Peyer's patch (tissue), 4 donors: ENCODE measurements around the gene TRPV5. TPM values are rescaled to one million over a fixed set of nuclear protein-coding genes. Genes with fewer than 3 reads are reported as not detected.

ENCODE experiments used
- DNase-seq, 3 donors: peaks; one replicate each; pipeline ENCODE4 v3.0.0-alpha.2; 2017 to 2019
- H3K27ac ChIP-seq, 4 donors: fragments of 200-600 bp; sonication (generic); one replicate each; pipeline ENCODE4 v1.5.1; 2016 to 2019
- H3K27me3 ChIP-seq, 2 donors: fragments of 200-600 bp; sonication (generic); one replicate each; pipeline ENCODE4 v1.5.1; 2019
- H3K36me3 ChIP-seq, 3 donors: fragments of 200-600 bp; sonication (generic); one replicate each; pipeline ENCODE4 v1.5.1; 2016 to 2019
- H3K4me1 ChIP-seq, 4 donors: fragments of 200-600 bp; sonication (generic); one replicate each; pipeline ENCODE4 v1.5.1; 2016 to 2019
- H3K4me3 ChIP-seq, 4 donors: fragments of 200-600 bp; sonication (generic); 1 replicate in 3 of 4; 2 replicates in 1 of 4; pipeline ENCODE4 v1.5.1; 2016 to 2019; ENCODE audit warnings: mild to moderate bottlenecking in 1 of 4
- H3K9me3 ChIP-seq, 4 donors: fragments of 200-600 bp; sonication (generic); one replicate each; pipeline ENCODE4 v1.5.1; 2016 to 2019; ENCODE audit warnings: mild to moderate bottlenecking in 1 of 4
- CTCF ChIP-seq, 6 experiments: fragments of 450-650 bp in 4 of 6; fragments of 200-600 bp in 2 of 6; sonication (generic) in 1 of 6; IDR thresholded peaks; one replicate each; pipeline ENCODE4 v1.5.1; 2017 to 2019; ENCODE audit warnings: antibody characterized with exemption in 6 of 6, mild to moderate bottlenecking in 3 of 6, moderate library complexity in 1 of 6
- POLR2A ChIP-seq, 2 donors: fragments of 450-650 bp; IDR thresholded peaks; one replicate each; pipeline ENCODE4 v1.5.1; 2017; ENCODE audit warnings: antibody characterized with exemption in 2 of 2, mild to moderate bottlenecking in 2 of 2, moderate library complexity in 2 of 2
- total RNA-seq, 4 donors: library from RNA; depleted of rRNA; stranded (reverse); fragments of >200 nt; gene quantifications; one replicate each; pipeline ENCODE4 v1.1.0, GENCODE V29; 2016

The TRPV5 gene
- total RNA-seq, 4 donors from 2014 or later, result 0.83 TPM; not detected in 3

- TF ChIP-seq CTCF (IDR thresholded peaks at IDR 0.05) (no peak), POLR2A (IDR thresholded peaks at IDR 0.05) (no peak)
- no peak overlapping the region for H3K27ac ChIP-seq
- H3K9me3 ChIP-seq, result no peaks in the 10 kb centered on the region
- no peaks in the 10 kb centered on the region for H3K27me3 ChIP-seq
- no peaks in the 10 kb centered on the region for H3K36me3 ChIP-seq
- peak in 1 of 3 donors; percentile 33 for DNase-seq
- no peaks in the 10 kb centered on the region for H3K4me1 ChIP-seq
- no peak overlapping the region for H3K4me3 ChIP-seq
These were observed 58.1 kb downstream of the TRPV5 start for GRCh38 chr7:142875456-142875855.

DNA sequence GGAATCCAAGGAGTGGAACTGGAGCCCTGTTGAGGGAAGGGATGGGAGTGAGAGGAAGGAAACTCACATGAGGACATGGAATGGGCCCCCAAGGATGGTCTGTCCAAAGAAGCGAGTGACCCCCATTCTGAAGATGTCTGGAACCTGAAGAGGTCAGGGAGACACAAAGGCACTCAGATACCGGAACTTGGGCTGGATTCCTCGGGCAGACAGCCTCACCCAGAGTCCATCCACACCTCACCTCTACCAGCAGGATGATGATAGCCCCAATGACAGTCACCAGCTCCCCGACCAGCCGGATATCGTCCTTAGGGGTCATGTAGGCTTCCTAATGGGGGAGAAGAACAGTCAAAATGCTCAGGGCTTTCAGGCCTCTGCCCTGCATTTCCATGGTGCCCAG, 58.7 kb downstream of the TRPV5 start:
- no peaks in the 10 kb centered on the region for H3K27me3 ChIP-seq
- TF ChIP-seq POLR2A (IDR thresholded peaks at IDR 0.05) (no peak), CTCF (IDR thresholded peaks at IDR 0.05) (no peak)
- no peak overlapping the region for H3K27ac ChIP-seq
- H3K4me3 ChIP-seq, result no peak overlapping the region
- no peaks in the 10 kb centered on the region for H3K9me3 ChIP-seq
- H3K4me1 ChIP-seq, result no peaks in the 10 kb centered on the region
- DNase-seq, result peak in 1 of 3 donors; percentile 28
- no peaks in the 10 kb centered on the region for H3K36me3 ChIP-seq

DNA sequence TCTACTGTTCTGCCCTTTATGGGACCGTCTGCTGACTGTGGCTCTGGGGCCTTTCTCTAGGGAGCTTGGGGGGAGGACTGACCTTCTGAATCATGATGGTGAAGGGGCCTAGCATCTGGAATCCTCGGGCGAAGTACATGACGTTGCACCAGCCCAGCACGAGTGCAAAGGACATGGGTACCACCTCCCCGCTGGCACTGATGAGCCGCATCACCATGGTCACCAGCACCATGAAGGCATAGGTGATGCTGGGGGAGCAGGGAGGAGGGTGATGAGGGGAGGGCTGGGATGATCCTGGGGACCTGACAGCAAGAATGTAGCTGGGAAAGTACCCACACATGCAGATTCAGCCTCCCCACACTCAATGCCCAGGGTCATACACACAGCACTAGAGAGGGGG, 59.1 kb downstream of the TRPV5 start:
- no peak for TF ChIP-seq CTCF (IDR thresholded peaks at IDR 0.05)
- no peak for TF ChIP-seq POLR2A (IDR thresholded peaks at IDR 0.05)
- DNase-seq, result peak in 1 of 3 donors; percentile 38
- H3K27me3 ChIP-seq, result no peaks in the 10 kb centered on the region

GRCh38 chr7:142873871-142874270, 59.7 kb downstream of the TRPV5 start:
- H3K36me3 ChIP-seq, result no peaks in the 10 kb centered on the region
- H3K27ac ChIP-seq, result no peak overlapping the region
- TF ChIP-seq CTCF (IDR thresholded peaks at IDR 0.05) (no peak), POLR2A (IDR thresholded peaks at IDR 0.05) (no peak)
- H3K4me3 ChIP-seq, result no peak overlapping the region
- H3K9me3 ChIP-seq, result no peaks in the 10 kb centered on the region
- peak in 1 of 3 donors; percentile 29 for DNase-seq
- H3K4me1 ChIP-seq, result no peaks in the 10 kb centered on the region
- H3K27me3 ChIP-seq, result no peaks in the 10 kb centered on the region

More for the DNA sequence above, 59.1 kb downstream of the TRPV5 start:
- no peaks in the 10 kb centered on the region for H3K4me1 ChIP-seq
- H3K27ac ChIP-seq, result no peak overlapping the region
- no peak overlapping the region for H3K4me3 ChIP-seq
- no peaks in the 10 kb centered on the region for H3K36me3 ChIP-seq
- no peaks in the 10 kb centered on the region for H3K9me3 ChIP-seq

DNA sequence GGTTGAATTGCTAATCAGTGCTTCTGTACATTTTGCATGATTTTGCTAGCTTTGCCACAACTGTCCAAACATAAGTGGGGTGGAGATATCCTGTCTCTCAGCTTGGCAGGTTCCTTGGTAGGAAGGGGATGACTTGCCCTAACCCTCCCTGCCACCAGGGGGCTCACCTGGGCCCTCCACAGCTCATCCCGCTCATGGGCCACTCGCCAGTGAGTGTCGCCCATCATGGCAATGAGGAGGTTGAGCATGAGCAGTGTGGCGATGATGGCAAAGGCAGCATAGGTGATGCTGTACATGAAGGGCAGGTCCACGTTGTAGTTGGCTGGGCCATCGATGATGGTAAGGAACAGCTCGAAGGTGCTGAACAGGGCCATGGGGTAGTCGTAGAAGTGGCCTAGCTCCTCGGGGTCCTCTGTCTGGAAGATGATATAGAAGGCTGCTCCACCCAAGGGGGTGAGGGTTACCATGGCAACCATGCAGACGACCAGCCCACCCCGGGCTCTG, 60.2 kb downstream of the TRPV5 start:
- H3K27ac ChIP-seq, result no peak overlapping the region
- DNase-seq, result peak in 1 of 3 donors; percentile 50
- no peak overlapping the region for H3K4me3 ChIP-seq
- H3K36me3 ChIP-seq, result no peaks in the 10 kb centered on the region
- TF ChIP-seq CTCF (IDR thresholded peaks at IDR 0.05) (peak in 4 of 6 experiments; percentile 24 to 41 (median 35)), POLR2A (IDR thresholded peaks at IDR 0.05) (no peak)
- no peaks in the 10 kb centered on the region for H3K9me3 ChIP-seq
- no peaks in the 10 kb centered on the region for H3K27me3 ChIP-seq
- no peaks in the 10 kb centered on the region for H3K4me1 ChIP-seq
